ENCODE data around the gene ZFAND3.

The ZFAND3 gene

GRCh38 chr6:38088010-38088409 lies 268.5 kb downstream of the ZFAND3 start:
- no peak for DNase-seq (ENCODE audit: low read depth, low spot score)
- H3K4me3 ChIP-seq (ENCODE audit: low read length) = no peak overlapping the region

GRCh38 chr6:38088829-38089228 lies 269.3 kb downstream of the ZFAND3 start:
- DNase-seq (ENCODE audit: low read depth, low spot score) = no peak
- H3K4me3 ChIP-seq (ENCODE audit: low read length) = no peak overlapping the region

- DNase-seq (ENCODE audit: low read depth, low spot score) = no peak
- H3K4me3 ChIP-seq (ENCODE audit: low read length) = no peak overlapping the region
Observed at GRCh38 chr6:38091613-38092012, 272.1 kb downstream of the ZFAND3 start.

GRCh38 chr6:38092465-38092864 lies 272.9 kb downstream of the ZFAND3 start:
- DNase-seq (ENCODE audit: low read depth, low spot score) = no peak

GRCh38 chr6:38092964-38093363 lies 273.4 kb downstream of the ZFAND3 start:
- no peak overlapping the region for H3K4me3 ChIP-seq (ENCODE audit: low read length)
- DNase-seq (ENCODE audit: low read depth, low spot score) = no peak

More at GRCh38 chr6:38092465-38092864, 272.9 kb downstream of the ZFAND3 start:
- no peak overlapping the region for H3K4me3 ChIP-seq (ENCODE audit: low read length)

GRCh38 chr6:38095054-38095453 lies 275.5 kb downstream of the ZFAND3 start:
- H3K4me3 ChIP-seq (ENCODE audit: low read length) = no peak overlapping the region
- DNase-seq (ENCODE audit: low read depth, low spot score) = no peak

GRCh38 chr6:38099221-38099620 lies 279.7 kb downstream of the ZFAND3 start:
- no peak for DNase-seq (ENCODE audit: low read depth, low spot score)
- no peak overlapping the region for H3K4me3 ChIP-seq (ENCODE audit: low read length)

- DNase-seq (ENCODE audit: low read depth, low spot score) = no peak
- H3K4me3 ChIP-seq (ENCODE audit: low read length) = no peak overlapping the region
Observed at GRCh38 chr6:38100380-38100779, 280.9 kb downstream of the ZFAND3 start.

GRCh38 chr6:38103921-38104320 lies 284.4 kb downstream of the ZFAND3 start:
- H3K4me3 ChIP-seq (ENCODE audit: low read length) = no peak overlapping the region
- DNase-seq (ENCODE audit: low read depth, low spot score) = no peak

GRCh38 chr6:38105066-38105465 lies 285.5 kb downstream of the ZFAND3 start:
- no peak for DNase-seq (ENCODE audit: low read depth, low spot score)
- no peak overlapping the region for H3K4me3 ChIP-seq (ENCODE audit: low read length)

GRCh38 chr6:38107073-38107472 lies 287.5 kb downstream of the ZFAND3 start:
- no peak for DNase-seq (ENCODE audit: low read depth, low spot score)
- H3K4me3 ChIP-seq (ENCODE audit: low read length) = no peak overlapping the region

GRCh38 chr6:38110481-38110971 lies 291.0 kb downstream of the ZFAND3 start:
- H3K4me3 ChIP-seq (ENCODE audit: low read length) = no peak overlapping the region
- peak; percentile 32 for DNase-seq (ENCODE audit: low read depth, low spot score)

- DNase-seq (ENCODE audit: low read depth, low spot score) = no peak
- H3K4me3 ChIP-seq (ENCODE audit: low read length) = no peak overlapping the region
Observed at GRCh38 chr6:38112181-38112580, 292.7 kb downstream of the ZFAND3 start.

GRCh38 chr6:38113825-38114576 lies 294.5 kb downstream of the ZFAND3 start:
- no peak overlapping the region for H3K4me3 ChIP-seq (ENCODE audit: low read length)
- no peak for DNase-seq (ENCODE audit: low read depth, low spot score)

GRCh38 chr6:38114976-38115625 lies 295.6 kb downstream of the ZFAND3 start:
- no peak overlapping the region for H3K4me3 ChIP-seq (ENCODE audit: low read length)
- no peak for DNase-seq (ENCODE audit: low read depth, low spot score)

GRCh38 chr6:38115626-38116008 lies 296.1 kb downstream of the ZFAND3 start:
- DNase-seq (ENCODE audit: low read depth, low spot score) = no peak
- H3K4me3 ChIP-seq (ENCODE audit: low read length) = no peak overlapping the region

GRCh38 chr6:38116248-38116647 lies 296.7 kb downstream of the ZFAND3 start:
- no peak overlapping the region for H3K4me3 ChIP-seq (ENCODE audit: low read length)

GRCh38 chr6:38117281-38117680 lies 297.8 kb downstream of the ZFAND3 start:
- H3K4me3 ChIP-seq (ENCODE audit: low read length) = no peak overlapping the region
- no peak for DNase-seq (ENCODE audit: low read depth, low spot score)

More at GRCh38 chr6:38116248-38116647, 296.7 kb downstream of the ZFAND3 start:
- no peak for DNase-seq (ENCODE audit: low read depth, low spot score)

GRCh38 chr6:38118791-38119365 lies 299.4 kb downstream of the ZFAND3 start:
- no peak overlapping the region for H3K4me3 ChIP-seq (ENCODE audit: low read length)
- no peak for DNase-seq (ENCODE audit: low read depth, low spot score)

GRCh38 chr6:38119516-38119915 lies 300.0 kb downstream of the ZFAND3 start:
- DNase-seq (ENCODE audit: low read depth, low spot score) = no peak
- H3K4me3 ChIP-seq (ENCODE audit: low read length) = no peak overlapping the region
